Measurements from ENCODE around the gene NUDT8. TPM values are rescaled to one million over a fixed set of nuclear protein-coding genes. Genes with fewer than 3 reads are reported as not detected.

The NUDT8 gene
- total and polyA plus RNA-seq, 2 of the 8 experiments (the other 6 are each of a cell fraction or from before 2014, with no cell fraction given): 7.2 to 8.3 TPM

GRCh38 chr11:67644042-67644441, 14.3 kb upstream of the NUDT8 start:
- Histone ChIP-seq H3K79me2 (ENCODE audit: control insufficient read depth in 1 of 2, insufficient read depth in 2 of 2, low read length in 2 of 2) (no peaks in the 10 kb centered on the region), H3K36me3 (ENCODE audit: control insufficient read depth in 2 of 4, insufficient read depth in 4 of 4, low read length in 3 of 4) (no peaks in the 10 kb centered on the region), H4K5ac (ENCODE audit: insufficient read length, low read depth, low read length) (no peak overlapping the region), H2BK20ac (ENCODE audit: low read length) (no peak overlapping the region), H3K4ac (replicated peaks; ENCODE audit: insufficient read length, low read depth, low read length) (no peak overlapping the region), H3K18ac (ENCODE audit: extremely low read depth, low read length) (no peak overlapping the region), H3K56ac (replicated peaks; ENCODE audit: insufficient read length, low read depth, low read length) (no peak overlapping the region), H3K27me3 (replicated peaks in 1 of 4; ENCODE audit: control insufficient read depth in 3 of 4, extremely low read depth in 1 of 4, insufficient read depth in 3 of 4, low read length in 3 of 4) (peaks cover 8 to 27% (median 15%) of the 10 kb centered on the region in 4 experiments), H3K23ac (ENCODE audit: insufficient read length) (no peak overlapping the region), H2BK120ac (replicated peaks; ENCODE audit: low read depth, low read length) (no peak overlapping the region), H3K9ac (replicated peaks in 1 of 4; ENCODE audit: extremely low read depth in 1 of 4, low read depth in 3 of 4, low read length in 3 of 4) (no peak overlapping the region), H3K9me3 (ENCODE audit: insufficient read depth in 2 of 2, low read depth in 1 of 2, low read length in 1 of 2) (peaks cover 3 to 6% of the 10 kb centered on the region in 2 experiments; a peak in 3 of 4 replicates), H3K27ac (ENCODE audit: low read depth, low read length) (no peak overlapping the region), H2BK5ac (ENCODE audit: low read depth, low read length) (no peak overlapping the region), H2AK5ac (ENCODE audit: low read depth, low read length) (no peak overlapping the region), H4K8ac (ENCODE audit: extremely low read depth, insufficient read depth, low read length) (no peak overlapping the region), H2BK12ac (ENCODE audit: low read depth, low read length) (no peak overlapping the region), H4K20me1 (replicated peaks in 1 of 2; ENCODE audit: control insufficient read depth in 1 of 2, insufficient read depth in 2 of 2, low read length in 2 of 2) (no peaks in the 10 kb centered on the region), H2BK15ac (ENCODE audit: low read length) (no peak overlapping the region), H3K79me1 (ENCODE audit: low read depth, low read length) (no peaks in the 10 kb centered on the region), H3K14ac (ENCODE audit: insufficient read length) (no peak overlapping the region), H4K91ac (replicated peaks; ENCODE audit: insufficient read length, low read length) (no peak overlapping the region), H3K4me3 (ENCODE audit: extremely low read depth in 1 of 4, insufficient read depth in 2 of 4, low read depth in 3 of 4, low read length in 4 of 4) (no peak overlapping the region), H3K23me2 (ENCODE audit: low read depth, low read length) (no peaks in the 10 kb centered on the region; the same call in none of the 2 replicates), H3K4me2 (ENCODE audit: insufficient read depth in 1 of 2, low read depth in 2 of 2, low read length in 2 of 2) (no peak overlapping the region), H3K4me1 (replicated peaks in 1 of 4; ENCODE audit: control insufficient read depth in 3 of 4, insufficient read depth in 4 of 4, low read length in 3 of 4) (peaks cover 0 to 4% (median 1%) of the 10 kb centered on the region in 4 experiments; a peak in 1 of 7 replicates), H2AFZ (ENCODE audit: low read length) (no peak overlapping the region)
- CTCF ChIA-PET (ENCODE audit: partially characterized antibody): interaction anchor here (0.8 to 8.6 kb wide), 12 partner anchors 11 to 174 kb away, joined by 3 to 99 read pairs (median 4); partner anchors contain the start of gene NUDT8
- DNase-seq (ENCODE audit: low read depth in 1 of 2, low spot score in 2 of 2): peak in 1 of 2 experiments; percentile 45
- POLR2A ChIA-PET (ENCODE audit: partially characterized antibody): interaction anchor here (1.5 kb wide), 1 partner anchor 17 kb away, joined by 3 read pairs; no protein-coding TSS in a partner anchor
- WGBS, 2 experiments (ENCODE audit: extremely low coverage in 1 of 2, insufficient coverage in 1 of 2, insufficient read length in 1 of 2, insufficient replicate concordance in 2 of 2, low coverage in 1 of 2, low lambda C conversion rate in 2 of 2, missing lambda C conversion rate in 1 of 2): 78% methylated on average over 5 of the region's 5 CpGs; no CpG with 5 or more reads in 1 of the 2 experiments
- FAIRE-seq: peak; percentile 28
- TF ChIP-seq RBBP5 (IDR thresholded peaks at IDR 0.05; ENCODE audit: borderline replicate concordance, low read depth, low read length): no peak
- TF ChIP-seq ASH2L (IDR thresholded peaks at IDR 0.05; ENCODE audit: low read length): no peak
- TF ChIP-seq CEBPB (IDR thresholded peaks at IDR 0.05; ENCODE audit: low read depth, low read length): peak; percentile 94
- peak in 2 of 3 experiments; percentile 55 to 72; a peak in 3 of 4 replicates for TF ChIP-seq CTCF (IDR thresholded peaks at IDR 0.05; ENCODE audit: control extremely low read depth in 1 of 3, insufficient read depth in 1 of 3, low read depth in 1 of 3, low read length in 3 of 3)
- no peak for TF ChIP-seq SP4 (IDR thresholded peaks at IDR 0.05; ENCODE audit: low read length)
- no peak for TF ChIP-seq KDM5A (IDR thresholded peaks at IDR 0.05; ENCODE audit: low read length)
- TF ChIP-seq JUN (IDR thresholded peaks at IDR 0.05; ENCODE audit: low read depth, low read length): no peak
- no peak for TF ChIP-seq HDAC6 (IDR thresholded peaks at IDR 0.05; ENCODE audit: low read depth, low read length)
- TF ChIP-seq E2F6 (IDR thresholded peaks at IDR 0.05): 0 out of 2 replicates have a peak, but pooled peaks have one; percentile 29
- TF ChIP-seq RAD21 (IDR thresholded peaks at IDR 0.05 in 1 of 2, conservative IDR thresholded peaks at IDR 0.05 in 1 of 2; ENCODE audit: low read depth in 2 of 2, low read length in 2 of 2): peak; percentile 65 to 75
